ENCODE measurements around the gene CAPN13. TPM values are rescaled to one million over a fixed set of nuclear protein-coding genes. Genes with fewer than 3 reads are reported as not detected.

Gene CAPN13
- total RNA-seq, 1 donor from 2014 or later = 19.2 TPM

GRCh38 chr2:30826481-30826880 lies 19.2 kb upstream of the CAPN13 start:
- no peaks in the 10 kb centered on the region for H3K36me3 ChIP-seq
- H3K9me3 ChIP-seq = no peaks in the 10 kb centered on the region
- H3K27ac ChIP-seq = no peak overlapping the region
- DNase-seq = no peak
- H3K27me3 ChIP-seq = no peaks in the 10 kb centered on the region
- no peak overlapping the region for H3K4me3 ChIP-seq
- no peak for ATAC-seq
- no peaks in the 10 kb centered on the region for H3K4me1 ChIP-seq
- intact Hi-C loops (cut with DNase I) = no loop called here
- TF ChIP-seq, protein P1, sequence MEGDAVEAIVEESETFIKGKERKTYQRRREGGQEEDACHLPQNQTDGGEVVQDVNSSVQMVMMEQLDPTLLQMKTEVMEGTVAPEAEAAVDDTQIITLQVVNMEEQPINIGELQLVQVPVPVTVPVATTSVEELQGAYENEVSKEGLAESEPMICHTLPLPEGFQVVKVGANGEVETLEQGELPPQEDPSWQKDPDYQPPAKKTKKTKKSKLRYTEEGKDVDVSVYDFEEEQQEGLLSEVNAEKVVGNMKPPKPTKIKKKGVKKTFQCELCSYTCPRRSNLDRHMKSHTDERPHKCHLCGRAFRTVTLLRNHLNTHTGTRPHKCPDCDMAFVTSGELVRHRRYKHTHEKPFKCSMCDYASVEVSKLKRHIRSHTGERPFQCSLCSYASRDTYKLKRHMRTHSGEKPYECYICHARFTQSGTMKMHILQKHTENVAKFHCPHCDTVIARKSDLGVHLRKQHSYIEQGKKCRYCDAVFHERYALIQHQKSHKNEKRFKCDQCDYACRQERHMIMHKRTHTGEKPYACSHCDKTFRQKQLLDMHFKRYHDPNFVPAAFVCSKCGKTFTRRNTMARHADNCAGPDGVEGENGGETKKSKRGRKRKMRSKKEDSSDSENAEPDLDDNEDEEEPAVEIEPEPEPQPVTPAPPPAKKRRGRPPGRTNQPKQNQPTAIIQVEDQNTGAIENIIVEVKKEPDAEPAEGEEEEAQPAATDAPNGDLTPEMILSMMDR (IDR thresholded peaks at IDR 0.05) = no peak

- H3K9me3 ChIP-seq = no peaks in the 10 kb centered on the region
- TF ChIP-seq, protein P1 (IDR thresholded peaks at IDR 0.05) = no peak
- H3K27me3 ChIP-seq = no peaks in the 10 kb centered on the region
- no peaks in the 10 kb centered on the region for H3K4me1 ChIP-seq
- no peak overlapping the region for H3K4me3 ChIP-seq
- no peak overlapping the region for H3K27ac ChIP-seq
- ATAC-seq = no peak
- intact Hi-C loops (cut with DNase I) = no loop called here
- H3K36me3 ChIP-seq = no peaks in the 10 kb centered on the region
- no peak for DNase-seq
These were observed 16.2 kb upstream of the CAPN13 start for GRCh38 chr2:30823452-30823851.

- Histone ChIP-seq H3K36me3 (no peaks in the 10 kb centered on the region), H3K27ac (no peak overlapping the region), H3K4me3 (no peak overlapping the region), H3K9me3 (no peaks in the 10 kb centered on the region), H3K27me3 (no peaks in the 10 kb centered on the region), H3K4me1 (no peaks in the 10 kb centered on the region)
- ATAC-seq (no peak), DNase-seq (no peak)
- TF ChIP-seq, protein P1 (IDR thresholded peaks at IDR 0.05) = no peak
- intact Hi-C loops (cut with DNase I) = no loop called here
These were observed 14.7 kb upstream of the CAPN13 start for GRCh38 chr2:30821960-30822359.

GRCh38 chr2:30820381-30821055 lies 13.3 kb upstream of the CAPN13 start:
- intact Hi-C loops (cut with DNase I) = no loop called here
- Histone ChIP-seq H3K9me3 (no peaks in the 10 kb centered on the region), H3K27ac (no peak overlapping the region), H3K27me3 (no peaks in the 10 kb centered on the region), H3K4me1 (no peaks in the 10 kb centered on the region), H3K4me3 (no peak overlapping the region), H3K36me3 (no peaks in the 10 kb centered on the region)
- TF ChIP-seq, protein P1 (IDR thresholded peaks at IDR 0.05) = no peak
- no peak for ATAC-seq
- no peak for DNase-seq

DNA sequence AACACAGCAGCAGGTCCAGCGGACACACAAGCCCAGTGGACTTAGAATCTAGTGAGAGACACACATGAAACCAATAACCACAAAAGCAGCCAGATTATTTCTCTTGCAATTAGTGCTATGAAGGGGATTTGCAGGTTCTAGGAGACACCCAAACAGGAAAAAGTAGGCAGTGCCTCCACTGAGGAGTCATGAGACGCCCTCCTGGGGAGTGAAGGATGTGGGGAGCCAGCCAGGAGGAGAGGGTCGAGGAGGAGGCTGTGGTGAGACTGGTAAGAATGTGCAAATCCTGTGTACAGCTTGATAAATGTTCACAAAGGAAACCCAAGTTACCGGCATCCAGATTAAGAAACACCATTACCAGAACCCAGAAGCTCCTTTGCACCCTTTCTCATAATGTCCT lies 2.7 kb upstream of the CAPN13 start:
- Histone ChIP-seq H3K27ac (no peak overlapping the region), H3K36me3 (no peaks in the 10 kb centered on the region), H3K27me3 (no peaks in the 10 kb centered on the region), H3K4me1 (no peaks in the 10 kb centered on the region), H3K4me3 (no peak overlapping the region), H3K9me3 (no peaks in the 10 kb centered on the region)
- no peak for ATAC-seq
- TF ChIP-seq, protein P1 (IDR thresholded peaks at IDR 0.05) = no peak
- intact Hi-C loops (cut with DNase I) = no loop called here
- DNase-seq = no peak

DNA sequence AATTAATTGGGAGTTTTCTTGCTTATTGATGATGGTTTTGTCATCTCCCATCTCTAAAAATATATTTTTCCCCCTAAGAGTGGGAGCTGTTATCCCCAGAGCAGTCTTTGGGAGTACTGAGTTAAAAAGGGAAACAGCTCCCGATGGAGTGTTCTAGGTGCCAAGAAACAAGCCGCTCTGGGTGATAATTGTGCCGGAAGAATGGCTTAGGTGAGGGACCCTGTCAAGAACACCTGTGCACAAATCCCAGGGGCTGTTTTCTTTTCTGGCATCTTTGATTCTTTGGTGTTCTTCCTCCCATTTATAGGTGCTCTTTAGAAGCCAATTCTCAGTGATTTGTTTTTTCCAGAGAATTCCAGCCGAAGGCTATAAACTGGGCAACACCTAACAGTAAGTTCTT lies 1.4 kb upstream of the CAPN13 start:
- no peaks in the 10 kb centered on the region for H3K27me3 ChIP-seq
- H3K27ac ChIP-seq = no peak overlapping the region
- H3K36me3 ChIP-seq = no peaks in the 10 kb centered on the region
- DNase-seq = no peak
- ATAC-seq = no peak
- peaks cover 2% of the 10 kb centered on the region for H3K4me1 ChIP-seq
- TF ChIP-seq, protein P1 (IDR thresholded peaks at IDR 0.05) = no peak
- H3K9me3 ChIP-seq = no peaks in the 10 kb centered on the region
- no peak overlapping the region for H3K4me3 ChIP-seq
- intact Hi-C loops (cut with DNase I) = no loop called here

Measured in upper lobe of right lung (tissue), 1 donor.